ENCODE measurements around the gene PIP4K2A.

PIP4K2A gene

GRCh38 chr10:22588462-22588861 is 125.9 kb downstream of the PIP4K2A start:
- no peak for FAIRE-seq

- no peak for FAIRE-seq
These were observed 130.7 kb downstream of the PIP4K2A start for GRCh38 chr10:22583683-22584082.

GRCh38 chr10:22581461-22581860 is 132.9 kb downstream of the PIP4K2A start:
- no peak for FAIRE-seq

GRCh38 chr10:22580711-22581110 is 133.7 kb downstream of the PIP4K2A start:
- FAIRE-seq: no peak

- FAIRE-seq: no peak
These were observed 134.6 kb downstream of the PIP4K2A start for GRCh38 chr10:22579826-22580225.

GRCh38 chr10:22573820-22574569 is 140.4 kb downstream of the PIP4K2A start:
- no peak for FAIRE-seq

- no peak for FAIRE-seq
These were observed 143.5 kb downstream of the PIP4K2A start for GRCh38 chr10:22570733-22571430.

GRCh38 chr10:22570234-22570633 is 144.1 kb downstream of the PIP4K2A start:
- no peak for FAIRE-seq

GRCh38 chr10:22568928-22569327 is 145.4 kb downstream of the PIP4K2A start:
- FAIRE-seq: no peak

GRCh38 chr10:22564060-22564459 is 150.3 kb downstream of the PIP4K2A start:
- FAIRE-seq: no peak

- FAIRE-seq: no peak
These were observed 152.5 kb downstream of the PIP4K2A start for GRCh38 chr10:22561909-22562308.

- no peak for FAIRE-seq
These were observed 153.5 kb downstream of the PIP4K2A start for GRCh38 chr10:22560913-22561239.

- FAIRE-seq: no peak
These were observed 154.1 kb downstream of the PIP4K2A start for GRCh38 chr10:22560096-22560912.

- FAIRE-seq: no peak
These were observed 157.1 kb downstream of the PIP4K2A start for GRCh38 chr10:22557321-22557720.

- no peak for FAIRE-seq
These were observed 157.6 kb downstream of the PIP4K2A start for GRCh38 chr10:22556774-22557173.

GRCh38 chr10:22554461-22555182 is 159.8 kb downstream of the PIP4K2A start:
- no peak for FAIRE-seq

- no peak for FAIRE-seq
These were observed 160.9 kb downstream of the PIP4K2A start for GRCh38 chr10:22553452-22553995.

- no peak for FAIRE-seq
These were observed 161.4 kb downstream of the PIP4K2A start for GRCh38 chr10:22552888-22553378.

- FAIRE-seq: no peak
These were observed 162.6 kb downstream of the PIP4K2A start for GRCh38 chr10:22551681-22552365.

- FAIRE-seq: no peak
These were observed 163.6 kb downstream of the PIP4K2A start for GRCh38 chr10:22550732-22551131.

GRCh38 chr10:22548344-22548743 is 166.0 kb downstream of the PIP4K2A start:
- FAIRE-seq: no peak

GRCh38 chr10:22545643-22546042 is 168.7 kb downstream of the PIP4K2A start:
- FAIRE-seq: no peak

All from colon (tissue), 2 donors.